Epithelial cell of prostate (primary cell): ENCODE measurements around the gene DEXI.
A peak's percentile ranks its signal among the peaks of the same experiment; 100 is the strongest.
"Not testable (repeated sequence)": the region's sequence is repeated elsewhere in the genome, so short reads cannot be mapped to it uniquely, and the experiment has no call there.

ENCODE experiments used
- DNase-seq: peaks from one replicate; pipeline ENCODE4 v3.0.0-alpha.2; 2011; ENCODE audit warnings: low read depth, low spot score
- H3K27ac ChIP-seq: fragments of 450-650 bp; 2 replicates; pipeline ENCODE4 v1.5.1; 2017; ENCODE audit warnings: mild to moderate bottlenecking

Gene DEXI

DNA sequence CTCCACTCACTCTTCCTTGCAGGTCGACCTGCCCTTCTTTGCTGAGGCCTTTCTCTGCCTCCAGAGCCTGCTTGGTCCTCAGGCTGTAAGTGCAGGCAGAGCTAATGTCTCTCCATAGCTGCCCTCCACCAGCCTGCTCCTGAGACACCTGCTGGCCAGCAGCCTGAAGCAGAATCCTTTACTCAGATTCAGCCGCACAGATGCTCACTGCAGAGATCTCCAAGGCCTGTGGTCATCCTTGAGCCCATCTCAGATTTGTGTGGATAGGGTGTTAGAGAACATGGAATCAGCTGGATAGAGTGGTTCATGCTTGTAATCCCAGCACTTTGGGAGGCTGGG is 11.5 kb downstream of the DEXI start:
- H3K27ac ChIP-seq: no peak overlapping the region
- no peak for DNase-seq

DNA sequence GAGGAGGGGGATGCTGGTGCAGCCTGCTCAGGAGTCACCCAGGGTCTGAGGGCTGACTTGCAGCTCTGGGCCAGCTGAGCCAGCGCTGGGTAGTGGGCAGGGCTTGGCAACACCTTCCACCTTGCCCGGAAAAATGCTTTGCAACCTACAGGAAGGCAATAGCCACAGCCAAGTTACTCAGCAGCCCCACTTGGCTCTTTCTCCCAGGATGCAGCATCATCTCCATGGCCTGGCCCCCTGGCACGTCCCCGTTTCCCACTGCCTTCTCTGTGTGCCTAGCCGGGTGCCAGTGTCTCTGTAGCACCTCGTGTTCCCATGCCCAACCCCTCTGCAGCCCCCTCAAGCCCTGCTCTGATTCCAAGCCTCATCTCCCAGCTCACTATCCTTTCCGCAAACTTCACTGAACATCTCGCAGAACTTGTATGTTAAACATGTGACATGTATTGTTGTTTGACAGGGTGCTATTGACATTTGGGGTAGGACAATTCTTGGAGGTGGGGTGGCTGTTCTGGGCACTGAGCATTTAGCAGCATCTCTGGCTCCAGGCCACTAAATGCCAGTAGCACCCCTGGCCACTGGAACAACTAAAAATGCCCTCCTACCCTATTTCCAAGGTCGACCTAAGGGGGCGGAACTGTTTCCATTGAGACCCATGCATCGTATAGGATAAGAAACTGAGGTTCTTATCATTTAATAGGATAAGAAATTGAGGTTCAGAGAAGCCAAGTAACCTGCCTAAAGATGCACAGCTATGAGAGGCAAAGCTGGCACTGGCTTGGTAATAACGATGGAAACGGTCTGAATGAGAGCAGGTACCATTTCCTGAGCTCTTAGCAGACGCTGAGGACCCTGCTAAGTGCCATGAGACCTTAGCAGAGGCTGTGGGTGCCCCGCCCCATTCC is 12.2 kb downstream of the DEXI start:
- DNase-seq: no peak
- no peak overlapping the region for H3K27ac ChIP-seq

DNA sequence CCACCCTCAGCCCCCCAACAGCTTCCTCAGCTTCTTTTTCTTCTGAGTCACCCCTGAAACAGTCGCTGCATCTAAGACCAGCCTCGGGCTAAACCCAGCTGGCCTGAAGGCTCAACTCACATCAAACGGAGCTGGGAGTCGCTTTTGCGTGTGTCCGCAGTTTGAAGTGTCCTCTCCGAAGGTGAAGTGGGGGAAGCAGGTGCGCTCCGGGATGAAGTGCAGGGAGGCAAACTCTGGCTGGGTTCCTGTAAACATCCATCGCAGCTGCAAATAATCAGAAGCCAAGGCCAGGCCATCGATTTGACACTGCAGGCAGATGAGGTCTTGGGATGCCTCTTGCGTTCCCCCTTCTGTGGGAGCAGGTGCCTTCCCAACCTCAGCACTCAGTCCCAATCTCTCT is 13.2 kb downstream of the DEXI start:
- not testable (repeated sequence) for DNase-seq, H3K27ac ChIP-seq

DNA sequence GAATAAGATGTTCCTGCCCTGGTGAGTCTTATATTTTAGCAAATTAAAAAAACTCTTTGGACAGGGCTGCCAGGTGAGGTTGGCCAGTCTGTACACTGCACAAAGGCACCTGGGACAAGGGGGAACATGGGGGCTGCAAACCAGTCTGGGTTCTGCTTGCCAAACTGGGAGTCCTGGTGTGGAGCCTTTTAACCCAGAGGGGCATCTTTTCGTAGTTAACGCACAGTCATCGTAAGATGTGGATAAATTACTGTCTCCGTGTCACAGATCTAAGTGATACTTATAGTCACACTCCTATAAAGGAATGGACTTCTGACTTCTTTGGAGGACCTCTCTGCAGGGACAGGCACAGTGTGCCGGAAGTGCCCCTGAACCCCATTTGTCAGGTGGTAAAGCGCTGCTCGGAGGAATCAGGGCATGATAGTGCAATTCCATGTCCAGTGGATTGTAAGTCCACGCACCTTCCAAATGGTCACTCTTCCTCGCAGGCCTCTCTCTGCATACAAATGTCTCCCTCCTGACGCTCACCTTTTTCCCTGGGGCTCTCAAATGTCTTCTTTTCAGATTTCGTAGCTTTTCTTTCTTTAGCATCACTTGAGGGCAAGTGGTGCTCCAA is 14.7 kb downstream of the DEXI start:
- no peak for DNase-seq
- no peak overlapping the region for H3K27ac ChIP-seq

DNA sequence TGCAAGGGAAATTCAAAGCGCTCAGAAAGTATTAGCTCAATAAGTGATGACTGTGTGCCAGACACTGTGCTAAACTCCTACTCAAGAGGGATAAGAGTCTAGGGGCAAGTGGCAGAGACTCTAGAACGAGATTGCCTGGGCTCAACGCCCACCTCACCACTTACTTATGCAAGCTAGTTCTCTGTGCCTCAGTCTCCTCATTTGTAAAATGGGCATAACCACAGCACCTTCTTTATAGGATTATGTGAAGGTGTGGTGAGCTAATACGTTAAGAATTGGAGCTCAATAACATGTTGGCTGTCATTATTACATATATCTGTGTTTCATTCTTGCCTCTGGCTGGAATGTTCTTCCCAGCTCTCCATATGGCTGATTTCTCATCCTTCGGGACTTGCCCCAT is 15.4 kb downstream of the DEXI start:
- H3K27ac ChIP-seq: no peak overlapping the region
- DNase-seq: no peak

DNA sequence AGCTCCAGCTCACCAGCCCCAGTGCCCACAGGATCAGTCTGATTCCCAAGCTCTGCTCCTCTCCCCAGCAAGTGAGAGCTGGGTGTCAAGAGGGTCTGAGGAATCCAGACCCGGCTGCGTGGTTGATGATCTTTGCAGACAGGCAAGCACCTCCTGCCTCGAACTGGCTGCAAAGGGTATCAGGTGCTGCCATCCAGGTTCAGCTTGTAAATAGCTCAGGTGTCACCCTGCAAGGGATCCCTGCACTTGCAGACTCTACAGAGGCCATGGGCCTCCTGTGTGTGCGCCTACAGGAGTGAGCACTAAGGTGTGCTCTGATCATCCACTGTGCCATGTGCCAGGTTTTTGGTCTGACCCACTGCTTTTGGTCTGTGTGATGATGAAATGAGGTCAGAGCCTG is 16.2 kb downstream of the DEXI start:
- no peak for DNase-seq
- no peak overlapping the region for H3K27ac ChIP-seq

DNA sequence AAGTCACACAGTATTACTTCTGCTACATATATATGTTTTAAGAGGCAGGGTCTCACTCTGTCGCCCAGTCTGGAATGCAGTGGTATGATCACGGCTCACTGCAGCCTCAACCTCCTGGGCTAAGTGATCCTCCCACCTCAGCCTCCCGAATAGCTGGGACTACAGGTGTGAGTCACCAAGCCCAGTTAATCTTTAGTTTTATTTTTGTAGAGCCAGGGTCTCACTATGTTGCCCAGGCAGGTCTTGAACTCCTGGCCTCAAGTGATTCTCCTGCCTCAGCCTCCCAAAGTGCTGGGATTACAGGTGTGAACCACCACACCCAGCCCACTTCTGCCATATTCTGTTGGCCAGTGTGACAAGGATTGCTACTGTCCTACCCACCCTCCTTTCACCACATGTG is 17.0 kb downstream of the DEXI start:
- DNase-seq, H3K27ac ChIP-seq: not testable (repeated sequence)

DNA sequence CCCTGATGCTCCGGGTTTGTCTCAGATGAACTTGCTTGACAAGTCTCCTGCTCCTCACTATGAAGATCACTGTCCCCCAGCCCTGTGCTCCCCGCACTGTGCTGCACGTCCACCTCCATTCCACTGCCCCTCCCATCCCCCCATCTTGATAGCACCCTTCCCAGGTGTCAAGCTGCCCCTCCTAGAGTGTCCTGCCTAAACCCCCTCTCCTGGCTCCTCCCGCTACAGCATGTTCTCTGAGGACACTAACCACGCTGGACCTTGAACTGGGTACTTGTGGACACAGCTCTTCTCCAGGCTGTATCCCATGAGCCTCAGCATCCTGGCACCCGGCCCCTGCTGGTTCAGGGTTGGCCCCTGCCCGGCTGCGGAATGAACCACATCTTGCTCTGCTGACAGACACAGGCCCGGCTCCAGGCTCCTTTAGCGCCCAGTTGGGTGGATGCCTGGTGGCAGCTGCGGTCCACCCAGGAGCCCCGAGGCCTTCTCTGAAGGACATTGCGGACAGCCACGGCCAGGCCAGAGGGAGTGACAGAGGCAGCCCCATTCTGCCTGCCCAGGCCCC is 18.5 kb downstream of the DEXI start:
- DNase-seq: no peak
- H3K27ac ChIP-seq: no peak overlapping the region

DNA sequence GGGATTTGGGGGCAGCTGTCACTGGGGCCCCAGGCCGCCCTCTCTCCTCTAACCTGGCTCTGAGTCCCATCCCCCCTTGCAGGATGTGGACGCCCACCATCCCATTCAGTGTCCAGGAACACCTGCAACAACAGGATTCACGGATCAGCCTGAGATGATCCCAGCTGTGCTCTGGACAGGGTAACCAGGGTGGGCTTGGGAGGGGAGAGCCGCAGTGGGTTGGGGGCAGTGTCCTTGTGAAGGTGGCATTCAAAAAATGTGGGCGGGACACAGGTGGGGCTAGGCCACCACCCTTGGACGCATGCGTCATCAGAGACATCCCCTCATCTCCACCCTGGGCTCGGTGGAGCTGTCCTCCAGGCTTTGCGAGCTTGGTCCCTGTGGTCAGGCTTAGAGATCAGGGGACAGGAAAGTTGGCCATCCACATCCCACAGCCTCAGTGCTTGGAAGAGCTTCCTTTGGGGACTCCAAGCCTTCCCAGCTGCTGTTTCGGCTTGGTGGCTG is 19.1 kb downstream of the DEXI start:
- no peak for DNase-seq

DNA sequence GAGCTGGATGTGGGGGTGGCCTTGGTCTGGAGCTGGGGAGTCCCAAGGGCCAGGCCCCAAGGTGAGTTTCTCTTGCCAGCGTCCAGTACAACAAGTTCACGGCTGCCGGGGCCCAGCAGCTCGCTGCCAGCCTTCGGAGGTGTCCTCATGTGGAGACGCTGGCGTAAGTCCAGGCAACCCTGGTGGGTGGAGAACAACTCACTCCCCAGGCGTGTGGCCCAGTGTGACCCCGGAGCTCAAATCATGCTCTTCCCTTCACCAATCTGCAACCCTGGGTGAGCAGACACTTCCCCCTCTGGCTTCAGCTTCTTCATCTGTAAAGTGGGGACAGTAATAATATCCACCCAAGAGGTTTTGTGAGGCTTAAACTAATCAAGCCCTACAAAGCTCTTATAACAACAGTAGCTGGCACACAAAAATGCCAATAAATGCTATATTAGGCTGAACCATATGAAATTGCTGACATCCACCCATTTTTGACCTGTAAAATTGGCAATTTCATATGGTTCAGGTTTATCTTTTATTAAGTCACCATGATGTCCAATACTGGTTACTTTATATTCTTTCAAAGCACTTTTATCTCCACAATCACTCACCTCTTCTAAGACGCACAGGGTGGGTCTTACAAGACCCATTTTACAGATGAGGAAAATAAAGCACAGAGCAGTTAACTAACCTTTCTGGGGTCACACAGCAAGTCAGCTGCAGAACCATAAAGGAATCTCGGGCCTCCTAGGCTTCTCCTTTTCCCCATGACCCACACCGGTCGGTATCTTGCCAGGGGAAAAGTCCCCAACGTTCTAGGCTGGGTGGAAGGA is 19.7 kb downstream of the DEXI start:
- DNase-seq: no peak
- H3K27ac ChIP-seq: no peak overlapping the region

More for the DNA sequence above, 19.1 kb downstream of the DEXI start:
- no peak overlapping the region for H3K27ac ChIP-seq

DNA sequence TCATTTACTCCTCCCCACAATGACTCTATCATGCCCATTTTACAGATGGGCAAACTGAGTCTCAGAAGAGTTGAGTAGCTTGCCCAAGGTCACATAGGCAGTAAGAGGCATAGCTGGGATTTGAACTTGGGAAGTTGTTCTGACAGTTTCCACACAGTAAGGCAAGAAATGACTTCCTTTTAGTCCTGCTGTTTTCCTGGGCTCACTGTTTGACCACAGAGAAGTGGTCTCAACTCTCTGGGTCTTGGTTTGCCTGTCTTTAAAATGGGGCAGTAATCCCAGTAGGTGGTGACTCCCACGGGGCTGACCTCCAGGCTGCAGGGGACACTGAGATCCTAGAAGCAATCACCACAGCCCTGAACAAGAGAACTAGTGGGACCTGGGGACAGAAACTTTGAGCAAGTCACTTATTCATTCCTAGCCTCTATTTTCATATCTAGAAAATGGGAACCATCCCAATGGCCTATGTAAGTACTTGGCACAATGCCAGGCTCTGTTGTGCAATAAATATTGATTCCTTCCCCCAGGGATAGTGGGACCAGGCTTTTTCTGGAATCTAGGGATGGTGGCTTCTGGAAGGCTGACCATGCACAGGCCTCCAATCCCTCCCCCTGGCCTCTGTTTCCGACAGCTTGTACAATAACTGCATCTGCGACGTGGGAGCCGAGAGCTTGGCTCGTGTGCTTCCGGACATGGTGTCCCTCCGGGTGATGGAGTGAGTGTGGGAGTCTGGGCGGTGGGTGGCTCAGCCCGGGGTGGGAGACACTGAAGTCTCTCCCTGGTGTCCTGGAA is 20.5 kb downstream of the DEXI start:
- no peak for DNase-seq
- no peak overlapping the region for H3K27ac ChIP-seq

DNA sequence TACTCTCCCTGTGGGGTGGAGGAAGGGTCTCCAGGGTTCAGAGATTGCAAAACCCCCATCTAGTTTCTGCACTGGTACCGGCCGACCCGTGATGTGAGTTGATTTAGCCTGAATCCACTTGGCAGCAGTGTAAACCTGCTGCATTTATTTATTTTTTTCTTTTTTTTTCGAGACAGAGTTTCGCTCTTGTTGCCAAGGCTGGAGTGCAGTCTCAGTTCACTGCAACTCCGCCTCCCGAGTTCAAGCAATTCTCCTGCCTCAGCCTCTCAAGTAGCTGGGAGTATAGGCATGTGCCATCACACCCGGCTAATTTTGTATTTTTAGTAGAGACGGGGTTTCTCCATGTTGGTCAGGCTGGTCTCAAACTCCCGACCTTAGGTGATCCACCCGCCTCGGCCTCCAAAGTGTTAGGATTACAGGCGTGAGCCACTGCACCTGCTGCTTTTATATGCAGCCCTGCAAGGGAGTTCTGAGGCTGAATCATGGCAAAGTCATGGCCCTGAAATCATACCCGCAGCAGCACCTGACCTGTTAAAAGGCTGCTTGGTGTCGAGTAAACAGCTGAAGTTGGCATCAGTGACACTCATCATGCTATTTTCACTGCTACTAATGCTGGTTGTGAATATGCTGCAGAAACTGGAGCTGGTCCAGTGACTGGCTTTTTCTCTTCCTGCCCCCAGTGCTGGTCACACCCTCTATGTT is 21.4 kb downstream of the DEXI start:
- DNase-seq: no peak
- no peak overlapping the region for H3K27ac ChIP-seq

DNA sequence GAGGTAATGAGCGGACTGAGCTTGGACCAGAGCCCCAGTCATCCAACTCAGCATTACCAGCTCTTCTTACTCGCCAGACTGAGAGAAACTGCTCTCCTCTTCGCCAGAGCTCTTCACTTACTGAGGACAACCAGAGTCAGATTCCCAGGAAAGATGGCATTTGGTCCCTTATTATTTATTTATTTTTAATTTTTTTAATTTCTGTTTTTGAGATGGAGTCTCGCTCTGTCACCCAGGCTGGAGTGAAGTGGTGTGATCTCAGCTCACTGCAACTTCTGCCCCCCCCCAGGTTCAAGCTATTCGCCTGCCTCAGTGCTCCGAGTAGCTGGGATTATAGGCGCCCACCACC is 23.3 kb downstream of the DEXI start:
- no peak for DNase-seq

DNA sequence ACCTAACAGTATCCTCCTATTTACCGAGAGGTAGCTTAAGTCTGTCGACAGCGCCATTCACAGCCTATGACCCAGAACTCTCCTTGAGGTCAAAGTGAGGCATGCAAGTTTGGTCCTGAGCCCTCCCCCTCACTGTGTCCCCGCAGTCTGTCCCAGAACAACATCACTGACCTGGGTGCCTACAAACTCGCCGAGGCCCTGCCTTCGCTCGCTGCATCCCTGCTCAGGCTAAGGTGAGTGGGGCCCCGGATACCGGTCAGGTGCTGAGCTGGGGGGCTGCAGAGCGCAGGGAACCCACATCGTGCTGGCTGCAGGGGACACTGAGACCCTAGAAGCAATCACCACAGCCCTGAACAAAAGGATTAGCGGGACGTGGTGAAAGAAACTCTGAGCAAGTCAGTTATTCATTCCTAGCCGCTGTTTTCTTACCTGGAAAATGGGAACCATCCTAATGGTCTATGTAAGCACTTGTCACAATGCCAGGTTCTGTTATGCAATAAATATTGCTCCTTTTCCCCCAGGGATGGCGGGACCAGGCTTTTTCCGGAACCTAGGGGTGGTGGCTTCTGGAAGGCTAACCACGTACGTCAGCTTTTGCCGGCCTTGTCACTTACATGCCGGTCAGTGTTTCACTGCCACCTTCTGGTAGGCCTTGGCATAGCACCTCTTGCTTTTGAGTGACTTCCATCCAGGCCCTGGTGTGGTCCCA is 23.8 kb downstream of the DEXI start:
- H3K27ac ChIP-seq: no peak overlapping the region
- DNase-seq: peak; percentile 54

More for the DNA sequence above, 23.3 kb downstream of the DEXI start:
- H3K27ac ChIP-seq: no peak overlapping the region

DNA sequence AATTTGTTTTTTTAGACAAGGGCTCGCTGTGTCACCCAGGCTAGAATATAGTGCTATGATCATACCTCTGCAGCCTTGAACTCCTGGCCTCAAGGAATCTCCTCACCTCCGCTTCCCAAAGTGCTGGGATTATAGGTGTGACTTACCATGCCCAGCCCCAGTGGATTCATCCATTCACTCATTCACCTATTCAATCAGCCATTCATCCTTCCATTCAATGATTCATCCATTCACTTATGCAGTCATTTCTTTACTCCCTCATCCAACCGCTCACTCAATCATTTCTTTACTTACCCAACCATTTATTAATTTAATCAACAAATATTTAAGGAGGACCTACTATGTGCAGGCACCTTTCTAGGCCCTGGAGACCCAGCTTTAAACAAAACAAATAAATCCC is 25.7 kb downstream of the DEXI start:
- no peak for DNase-seq
- H3K27ac ChIP-seq: no peak overlapping the region

DNA sequence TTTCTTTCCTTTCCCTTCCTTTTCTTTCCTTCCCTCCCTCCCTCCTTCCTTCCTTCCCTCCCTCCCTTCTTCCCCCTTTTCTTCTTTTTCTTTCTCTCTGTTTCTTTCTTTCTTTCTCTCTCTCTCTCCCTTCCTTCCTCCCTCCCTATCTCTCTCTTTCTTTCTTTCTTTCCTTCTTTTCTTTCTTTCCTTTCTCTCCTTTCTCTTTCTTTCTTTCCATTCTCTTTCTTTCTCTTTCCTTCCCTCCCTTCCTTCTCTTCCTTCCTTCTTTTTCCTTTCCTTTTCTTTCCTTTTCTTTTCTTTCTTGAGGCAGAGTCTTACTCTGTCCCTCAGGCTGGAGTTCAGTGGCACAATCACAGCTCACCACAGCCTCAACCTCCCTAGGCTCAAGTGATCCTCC is 31.0 kb downstream of the DEXI start:
- H3K27ac ChIP-seq: no peak overlapping the region
- DNase-seq: no peak

DNA sequence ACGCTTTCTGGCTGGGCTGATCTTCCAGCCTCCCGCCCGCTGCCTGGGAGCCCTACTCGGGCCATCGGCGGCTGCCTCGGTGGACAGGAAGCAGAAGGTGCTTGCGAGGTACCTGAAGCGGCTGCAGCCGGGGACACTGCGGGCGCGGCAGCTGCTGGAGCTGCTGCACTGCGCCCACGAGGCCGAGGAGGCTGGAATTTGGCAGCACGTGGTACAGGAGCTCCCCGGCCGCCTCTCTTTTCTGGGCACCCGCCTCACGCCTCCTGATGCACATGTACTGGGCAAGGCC is 34.6 kb downstream of the DEXI start:
- no peak for DNase-seq
- H3K27ac ChIP-seq: no peak overlapping the region

DNA sequence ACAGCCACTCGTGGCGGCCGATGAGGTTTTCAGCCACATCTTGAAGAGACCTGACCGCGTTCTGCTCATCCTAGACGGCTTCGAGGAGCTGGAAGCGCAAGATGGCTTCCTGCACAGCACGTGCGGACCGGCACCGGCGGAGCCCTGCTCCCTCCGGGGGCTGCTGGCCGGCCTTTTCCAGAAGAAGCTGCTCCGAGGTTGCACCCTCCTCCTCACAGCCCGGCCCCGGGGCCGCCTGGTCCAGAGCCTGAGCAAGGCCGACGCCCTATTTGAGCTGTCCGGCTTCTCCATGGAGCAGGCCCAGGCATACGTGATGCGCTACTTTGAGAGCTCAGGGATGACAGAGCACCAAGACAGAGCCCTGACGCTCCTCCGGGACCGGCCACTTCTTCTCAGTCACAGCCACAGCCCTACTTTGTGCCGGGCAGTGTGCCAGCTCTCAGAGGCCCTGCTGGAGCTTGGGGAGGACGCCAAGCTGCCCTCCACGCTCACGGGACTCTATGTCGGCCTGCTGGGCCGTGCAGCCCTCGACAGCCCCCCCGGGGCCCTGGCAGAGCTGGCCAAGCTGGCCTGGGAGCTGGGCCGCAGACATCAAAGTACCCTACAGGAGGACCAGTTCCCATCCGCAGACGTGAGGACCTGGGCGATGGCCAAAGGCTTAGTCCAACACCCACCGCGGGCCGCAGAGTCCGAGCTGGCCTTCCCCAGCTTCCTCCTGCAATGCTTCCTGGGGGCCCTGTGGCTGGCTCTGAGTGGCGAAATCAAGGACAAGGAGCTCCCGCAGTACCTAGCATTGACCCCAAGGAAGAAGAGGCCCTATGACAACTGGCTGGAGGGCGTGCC is 35.1 kb downstream of the DEXI start:
- H3K27ac ChIP-seq: no peak overlapping the region
- DNase-seq: no peak
